GM12878 (cell line): ENCODE data around the gene BRD1. TPM values are rescaled to one million over a fixed set of nuclear protein-coding genes. Genes with fewer than 3 reads are reported as not detected.

ENCODE experiments used
- CBX5 ChIP-seq: sonication (generic); IDR thresholded peaks from 2 replicates; pipeline ENCODE4 v1.6.1; 2016; ENCODE audit warnings: low read depth, moderate library complexity, mild to moderate bottlenecking, inconsistent platforms
- CUX1 ChIP-seq: IDR thresholded peaks from 2 replicates; pipeline ENCODE4 v1.6.1; 2012; ENCODE audit warnings: improper control_type of control experiment, low read depth, low read length; ENCODE audit not compliant: insufficient replicate concordance
- E2F4 ChIP-seq: IDR thresholded peaks from 2 replicates; pipeline ENCODE4 v1.6.1; 2012; ENCODE audit warnings: low read depth, low read length, improper control_type of control experiment
- ESRRA ChIP-seq: IDR thresholded peaks from 2 replicates; pipeline ENCODE4 v1.6.1; 2012; ENCODE audit warnings: mild to moderate bottlenecking, low read length, improper control_type of control experiment
- FOXK2 ChIP-seq: fragments of 450-650 bp; IDR thresholded peaks from 2 replicates; pipeline ENCODE4 v1.6.1; 2017; ENCODE audit warnings: mild to moderate bottlenecking, moderate library complexity
- IRF3 ChIP-seq: fragments of 450-650 bp; IDR thresholded peaks from 2 replicates; pipeline ENCODE4 v1.6.1; 2014; ENCODE audit warnings: mild to moderate bottlenecking
- NFIC ChIP-seq: IDR thresholded peaks from 2 replicates; pipeline ENCODE4 v1.6.1; 2012; ENCODE audit warnings: low read depth, mild to moderate bottlenecking, inconsistent platforms, low read length, moderate library complexity
- NFYA ChIP-seq: IDR thresholded peaks from 2 replicates; pipeline ENCODE4 v1.6.1; 2011; ENCODE audit warnings: low read depth, mild to moderate bottlenecking, low read length, improper control_type of control experiment, borderline replicate concordance
- NR2C2 ChIP-seq: IDR thresholded peaks from 2 replicates; pipeline ENCODE4 v1.6.1; 2011; ENCODE audit warnings: borderline replicate concordance, low read depth; ENCODE audit not compliant: control insufficient read depth, insufficient read length
- PKNOX1 ChIP-seq: fragments of 450-650 bp; IDR thresholded peaks from 2 replicates; pipeline ENCODE4 v1.6.1; 2016; ENCODE audit warnings: mild to moderate bottlenecking
- RAD51 ChIP-seq: fragments of 450-650 bp; IDR thresholded peaks from 2 replicates; pipeline ENCODE4 v1.6.1; 2016; ENCODE audit warnings: moderate library complexity, mild to moderate bottlenecking, inconsistent platforms
- TARDBP ChIP-seq: IDR thresholded peaks from 2 replicates; pipeline ENCODE4 v1.6.1; 2016; ENCODE audit warnings: borderline replicate concordance
- USF1 ChIP-seq: IDR thresholded peaks from 2 replicates; pipeline ENCODE4 v1.6.1; 2011; ENCODE audit warnings: borderline replicate concordance, low read depth, mild to moderate bottlenecking, moderate library complexity, mixed read lengths, low read length; ENCODE audit not compliant: insufficient read depth; ENCODE audit errors: extremely low read length
- ZNF207 ChIP-seq: fragments of 450-650 bp; IDR thresholded peaks from 2 replicates; pipeline ENCODE4 v1.6.1; 2014; ENCODE audit warnings: antibody characterized with exemption, mild to moderate bottlenecking, borderline replicate concordance
- ZSCAN29 ChIP-seq: fragments of 450-650 bp; IDR thresholded peaks from 2 replicates; pipeline ENCODE4 v1.6.1; 2017; ENCODE audit warnings: mild to moderate bottlenecking, moderate library complexity
- polyA plus RNA-seq, 11 experiments: library from polyadenylated mRNA; depleted of rRNA in 4 of 11; unstranded in 6 of 11; stranded (reverse) in 5 of 11; fragments of >200 nt; fragmentation: Nextera tagmentation in 4 of 11; fragmentation: Illumina TruSeq in 1 of 11; extraction: Ambion mirVana in 4 of 11; extraction: Trizol in 1 of 11; gene quantifications; 1 replicate in 1 of 11; 2 replicates in 10 of 11; pipeline versions ENCODE4 v1.2.1 to v1.2.3, GENCODE V29; 2011 to 2016; ENCODE audit warnings: inconsistent platforms in 2 of 11, missing spikeins in 2 of 11, low read depth in 1 of 11
- total RNA-seq, 4 experiments: library from RNA; depleted of rRNA in 3 of 4; stranded (reverse); fragments of >200 nt in 3 of 4; fragmentation: Illumina TruSeq in 1 of 4; extraction: Trizol in 1 of 4; gene quantifications; 2 replicates each; pipeline versions ENCODE4 v1.2.1 to v1.2.3, GENCODE V29; 2013 to 2021

BRD1 gene
- total and polyA plus RNA-seq, 10 of the 15 experiments (the other 5 are each of a cell fraction or from before 2014, with no cell fraction given), result 0.90 to 26.4 (median 7.1) TPM

- TF ChIP-seq CUX1 (no peak), NFYA (no peak), FOXK2 (no peak), USF1 (no peak), RAD51 (no peak), E2F4 (peak; percentile 31; the same call in 1 of the 2 replicates), TARDBP (no peak), NFIC (no peak), NR2C2 (no peak), ESRRA (no peak), PKNOX1 (no peak), CBX5 (no peak), IRF3 (no peak), ZNF207 (peak; percentile 65; the same call in 1 of the 2 replicates), ZSCAN29 (no peak)
Observed at GRCh38 chr22:49852898-49853894, 25.5 kb upstream of the BRD1 start, which contains the start of gene ZBED4 (continued).
